ENCODE results near the gene NCAM1.

GRCh38 chr11:112929432-112929831, 31.8 kb upstream of the NCAM1 start:
- TF ChIP-seq CTCF (IDR thresholded peaks at IDR 0.05) (no peak), ZFX (IDR thresholded peaks at IDR 0.05; ENCODE audit: borderline replicate concordance) (no peak)

Measured in 22Rv1 (cell line).